Vagina (tissue), 2 donors: ENCODE results near the gene NHERF2.

Experiments
- CTCF ChIP-seq, 3 experiments: fragments of 450-650 bp in 2 of 3; fragments of 200-600 bp in 1 of 3; sonication (generic) in 1 of 3; IDR thresholded peaks; one replicate each; pipeline ENCODE4 v1.5.1; 2017 to 2019; ENCODE audit warnings: antibody characterized with exemption in 3 of 3, mild to moderate bottlenecking in 2 of 3, moderate library complexity in 2 of 3
- POLR2A ChIP-seq, 2 donors: fragments of 450-650 bp; IDR thresholded peaks; one replicate each; pipeline ENCODE4 v1.6.1; 2017; ENCODE audit warnings: antibody characterized with exemption in 2 of 2, mild to moderate bottlenecking in 2 of 2, moderate library complexity in 2 of 2

GRCh38 chr16:2058420-2058819 is 31.7 kb downstream of the NHERF2 start:
- TF ChIP-seq CTCF (IDR thresholded peaks at IDR 0.05) (no peak), POLR2A (IDR thresholded peaks at IDR 0.05) (no peak)
